GM12875 (cell line): ENCODE measurements around the gene CTDSPL.

Source experiments
- H3K4me3 ChIP-seq: one replicate; pipeline ENCODE4 v1.5.1; 2011; ENCODE audit warnings: low read depth, low read length, control low read depth
- TF ChIP-seq, protein P1 (sequence below): IDR thresholded peaks from 2 replicates; pipeline ENCODE4 v1.5.1; 2011; ENCODE audit warnings: low read depth, mild to moderate bottlenecking, control low read depth, inconsistent platforms, low read length, moderate library complexity, borderline replicate concordance; ENCODE audit not compliant: insufficient read depth

CTDSPL gene

DNA sequence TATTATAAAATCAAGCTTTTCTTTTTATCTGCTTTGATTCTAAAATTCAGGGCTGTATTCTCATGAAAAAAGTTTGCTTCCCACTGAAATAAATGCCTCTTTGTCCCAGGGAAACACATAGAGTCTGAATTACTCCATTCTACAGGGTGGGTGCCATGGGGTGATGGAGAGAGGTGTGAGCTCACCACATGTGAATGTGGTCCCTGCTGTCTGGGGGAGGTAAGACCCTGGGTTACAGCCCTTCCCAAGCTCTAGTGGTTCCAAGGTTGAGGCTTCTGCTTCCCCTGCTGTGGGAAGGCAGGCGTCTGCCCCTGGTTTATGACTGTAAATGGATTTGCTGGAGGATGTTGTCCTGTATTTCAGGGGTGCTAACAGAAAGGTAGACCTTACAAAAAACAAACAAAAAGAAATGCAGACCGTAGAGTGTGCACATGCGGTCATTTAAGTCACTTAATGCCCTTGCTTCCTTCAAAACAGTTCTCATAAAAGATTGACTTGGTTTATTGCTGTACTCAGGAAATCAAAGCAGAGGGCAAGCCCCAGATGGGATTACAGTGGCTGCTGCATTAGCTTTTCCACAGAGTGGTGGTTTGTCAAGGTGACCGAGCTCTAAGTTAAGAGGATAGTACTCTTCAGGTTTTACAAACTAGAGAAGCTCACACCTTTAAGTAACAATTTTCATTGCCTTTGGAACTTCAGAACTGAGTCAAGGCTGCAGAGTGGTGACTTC is 49.2 kb downstream of the CTDSPL start:
- H3K4me3 ChIP-seq = no peak overlapping the region
- TF ChIP-seq, protein P1, sequence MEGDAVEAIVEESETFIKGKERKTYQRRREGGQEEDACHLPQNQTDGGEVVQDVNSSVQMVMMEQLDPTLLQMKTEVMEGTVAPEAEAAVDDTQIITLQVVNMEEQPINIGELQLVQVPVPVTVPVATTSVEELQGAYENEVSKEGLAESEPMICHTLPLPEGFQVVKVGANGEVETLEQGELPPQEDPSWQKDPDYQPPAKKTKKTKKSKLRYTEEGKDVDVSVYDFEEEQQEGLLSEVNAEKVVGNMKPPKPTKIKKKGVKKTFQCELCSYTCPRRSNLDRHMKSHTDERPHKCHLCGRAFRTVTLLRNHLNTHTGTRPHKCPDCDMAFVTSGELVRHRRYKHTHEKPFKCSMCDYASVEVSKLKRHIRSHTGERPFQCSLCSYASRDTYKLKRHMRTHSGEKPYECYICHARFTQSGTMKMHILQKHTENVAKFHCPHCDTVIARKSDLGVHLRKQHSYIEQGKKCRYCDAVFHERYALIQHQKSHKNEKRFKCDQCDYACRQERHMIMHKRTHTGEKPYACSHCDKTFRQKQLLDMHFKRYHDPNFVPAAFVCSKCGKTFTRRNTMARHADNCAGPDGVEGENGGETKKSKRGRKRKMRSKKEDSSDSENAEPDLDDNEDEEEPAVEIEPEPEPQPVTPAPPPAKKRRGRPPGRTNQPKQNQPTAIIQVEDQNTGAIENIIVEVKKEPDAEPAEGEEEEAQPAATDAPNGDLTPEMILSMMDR = no peak

- TF ChIP-seq, protein P1 = no peak
- no peak overlapping the region for H3K4me3 ChIP-seq
These were observed 50.5 kb downstream of the CTDSPL start for GRCh38 chr3:37912052-37912733.

- H3K4me3 ChIP-seq = no peak overlapping the region
- TF ChIP-seq, protein P1 = no peak
These were observed 51.8 kb downstream of the CTDSPL start for GRCh38 chr3:37913522-37913921.

GRCh38 chr3:37916685-37917084 is 55.0 kb downstream of the CTDSPL start:
- TF ChIP-seq, protein P1 = no peak

DNA sequence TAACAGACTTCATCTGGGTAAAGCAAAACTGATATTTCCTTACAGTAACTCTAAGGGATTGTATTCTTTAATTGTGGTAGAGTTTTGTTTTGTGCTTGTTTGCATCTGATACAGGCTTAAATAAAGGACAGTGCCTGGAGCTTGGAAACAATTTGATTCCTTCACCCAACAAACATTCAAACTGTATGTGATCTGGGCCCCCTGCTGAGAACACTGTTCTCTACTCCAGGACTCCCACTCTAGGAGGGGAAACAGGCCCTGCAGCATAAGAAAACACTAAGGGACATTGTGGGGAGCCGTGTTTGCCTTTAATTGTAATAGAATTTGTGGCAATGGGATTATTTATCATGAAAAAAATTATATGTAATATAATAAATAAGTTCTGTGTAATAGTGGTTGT is 56.9 kb downstream of the CTDSPL start:
- H3K4me3 ChIP-seq = no peak overlapping the region
- TF ChIP-seq, protein P1 = no peak

More at GRCh38 chr3:37916685-37917084, 55.0 kb downstream of the CTDSPL start:
- no peak overlapping the region for H3K4me3 ChIP-seq

DNA sequence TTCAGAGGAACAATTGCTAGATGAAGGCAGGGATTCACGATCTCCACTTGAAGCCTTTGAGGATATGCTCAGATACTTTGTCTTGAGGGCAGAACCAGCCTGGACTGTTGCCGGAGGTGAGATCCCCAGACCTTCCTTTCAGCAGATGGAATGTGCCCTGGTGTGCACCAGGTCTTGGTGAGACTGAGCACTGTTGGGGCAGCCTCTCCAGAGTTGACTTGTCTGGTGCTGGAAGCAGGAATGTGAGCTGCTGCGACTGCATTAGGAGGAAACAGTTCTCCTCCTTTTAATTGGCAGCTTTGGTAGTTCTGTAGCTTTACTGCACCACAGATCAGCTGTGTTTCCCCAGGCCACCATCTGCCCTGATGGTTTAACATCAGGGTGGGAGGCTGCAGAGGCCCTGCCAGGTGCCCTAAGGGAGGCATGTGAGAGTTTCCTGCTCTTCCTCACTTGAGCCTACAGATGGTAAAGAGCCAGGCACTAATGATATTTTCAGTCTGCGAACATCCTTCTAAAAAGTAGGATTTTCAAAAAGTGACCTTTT is 58.5 kb downstream of the CTDSPL start:
- TF ChIP-seq, protein P1 = no peak
- H3K4me3 ChIP-seq = no peak overlapping the region

DNA sequence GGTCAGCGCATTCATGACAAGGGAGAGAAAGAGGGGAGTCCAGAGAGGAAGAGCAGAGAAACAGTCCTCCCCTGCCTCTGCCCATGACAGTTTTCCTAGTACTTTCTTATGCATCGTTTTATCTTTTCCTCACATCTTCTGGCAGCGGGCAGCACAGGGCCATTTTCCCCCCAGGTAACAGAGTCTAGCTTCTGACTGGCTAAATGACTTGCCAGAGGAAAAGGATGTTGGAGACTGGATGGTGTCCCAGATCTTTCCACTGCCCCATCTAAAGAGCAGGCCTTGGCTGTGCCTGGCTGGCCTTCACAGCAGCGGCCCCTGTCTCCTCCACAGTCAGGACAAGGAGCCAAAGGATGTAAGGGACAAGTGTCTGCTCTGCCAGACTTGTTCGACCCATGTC is 59.3 kb downstream of the CTDSPL start:
- H3K4me3 ChIP-seq = no peak overlapping the region
- TF ChIP-seq, protein P1 = no peak
